Peyer's patch (tissue), 4 donors: ENCODE measurements around the gene EIF2AK2.

Experiments
- POLR2A ChIP-seq, 2 donors: fragments of 450-650 bp; IDR thresholded peaks; one replicate each; pipeline ENCODE4 v1.5.1; 2017; ENCODE audit warnings: antibody characterized with exemption in 2 of 2, mild to moderate bottlenecking in 2 of 2, moderate library complexity in 2 of 2
- TF ChIP-seq, protein P1 (sequence below), 6 experiments: fragments of 450-650 bp in 4 of 6; fragments of 200-600 bp in 2 of 6; sonication (generic) in 1 of 6; IDR thresholded peaks; one replicate each; pipeline ENCODE4 v1.5.1; 2017 to 2019; ENCODE audit warnings: antibody characterized with exemption in 6 of 6, mild to moderate bottlenecking in 3 of 6, moderate library complexity in 1 of 6

DNA sequence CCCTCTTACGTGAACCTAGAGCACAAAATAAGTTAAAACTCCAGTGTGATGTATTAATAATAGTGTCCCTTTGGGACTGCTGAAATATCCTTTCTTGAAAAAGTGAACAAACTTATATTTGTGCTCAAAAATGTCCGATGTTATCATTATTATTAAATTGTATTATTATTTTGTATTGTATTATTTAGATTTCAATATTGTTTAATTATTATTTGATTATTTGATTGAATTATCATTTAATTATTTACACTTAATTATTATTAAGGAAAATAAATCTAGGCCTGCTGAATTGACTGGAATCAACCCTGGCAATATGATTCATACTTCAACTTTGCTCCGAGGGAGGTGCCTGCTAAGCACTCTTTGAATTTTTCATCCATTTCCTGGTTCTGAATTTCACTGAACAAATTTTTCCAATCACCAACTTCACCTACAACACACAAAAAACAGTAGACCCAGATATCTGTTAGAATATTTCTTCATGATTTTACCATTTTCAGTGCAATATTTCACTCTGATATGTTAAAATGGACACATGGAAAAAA, 10.9 kb upstream of the EIF2AK2 start:
- TF ChIP-seq, protein P1, sequence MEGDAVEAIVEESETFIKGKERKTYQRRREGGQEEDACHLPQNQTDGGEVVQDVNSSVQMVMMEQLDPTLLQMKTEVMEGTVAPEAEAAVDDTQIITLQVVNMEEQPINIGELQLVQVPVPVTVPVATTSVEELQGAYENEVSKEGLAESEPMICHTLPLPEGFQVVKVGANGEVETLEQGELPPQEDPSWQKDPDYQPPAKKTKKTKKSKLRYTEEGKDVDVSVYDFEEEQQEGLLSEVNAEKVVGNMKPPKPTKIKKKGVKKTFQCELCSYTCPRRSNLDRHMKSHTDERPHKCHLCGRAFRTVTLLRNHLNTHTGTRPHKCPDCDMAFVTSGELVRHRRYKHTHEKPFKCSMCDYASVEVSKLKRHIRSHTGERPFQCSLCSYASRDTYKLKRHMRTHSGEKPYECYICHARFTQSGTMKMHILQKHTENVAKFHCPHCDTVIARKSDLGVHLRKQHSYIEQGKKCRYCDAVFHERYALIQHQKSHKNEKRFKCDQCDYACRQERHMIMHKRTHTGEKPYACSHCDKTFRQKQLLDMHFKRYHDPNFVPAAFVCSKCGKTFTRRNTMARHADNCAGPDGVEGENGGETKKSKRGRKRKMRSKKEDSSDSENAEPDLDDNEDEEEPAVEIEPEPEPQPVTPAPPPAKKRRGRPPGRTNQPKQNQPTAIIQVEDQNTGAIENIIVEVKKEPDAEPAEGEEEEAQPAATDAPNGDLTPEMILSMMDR (IDR thresholded peaks at IDR 0.05) = no peak
- TF ChIP-seq POLR2A (IDR thresholded peaks at IDR 0.05) = no peak
